HG02623 (cell line): Measurements from ENCODE around the gene CUL2.
"Not testable (repeated sequence)": the region's sequence is repeated elsewhere in the genome, so short reads cannot be mapped to it uniquely, and the experiment has no call there.

Source experiments
- ATAC-seq: cut with Tn5 transposase; IDR thresholded peaks from one replicate; pipeline ENCODE4 v1.9.1; 2021; ENCODE audit warnings: moderate library complexity; ENCODE audit not compliant: unreplicated experiment

CUL2 gene

DNA sequence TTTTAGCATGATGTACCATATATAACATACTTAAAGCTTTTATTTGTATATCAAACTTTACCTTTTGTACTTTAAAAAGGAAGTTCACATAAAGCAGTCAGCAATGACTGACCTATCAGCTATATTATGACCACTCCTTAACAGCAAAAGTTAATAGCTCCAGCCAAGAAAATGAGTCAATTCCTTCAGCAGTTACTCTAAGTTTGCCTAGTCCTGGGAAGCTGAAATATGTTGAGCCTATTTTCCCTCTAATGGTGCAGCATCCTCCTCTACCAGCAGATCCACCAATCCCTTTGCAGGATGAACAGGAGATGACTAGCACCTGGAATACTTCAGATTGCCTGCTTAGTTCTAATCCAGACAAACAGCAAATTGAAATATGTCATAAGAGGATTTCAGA, 64.2 kb downstream of the CUL2 start:
- ATAC-seq: no peak

DNA sequence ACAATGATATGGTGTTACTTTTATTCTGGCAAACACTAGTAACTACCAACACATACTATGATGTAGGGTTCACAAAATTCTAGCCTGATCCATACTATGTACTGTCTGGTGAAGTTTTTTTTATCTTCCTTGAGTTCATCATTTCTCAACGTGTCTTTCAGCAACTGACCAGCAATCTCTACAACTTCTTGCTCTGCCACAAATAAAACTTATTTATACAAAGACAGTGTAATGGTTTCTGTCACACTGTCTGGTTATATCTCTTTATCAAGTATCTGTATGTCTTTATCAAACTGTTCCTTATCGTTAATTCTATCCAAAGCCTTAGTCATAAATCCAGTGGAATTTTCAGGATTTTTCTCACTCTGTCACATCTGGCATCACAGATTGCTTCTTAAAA, 69.7 kb downstream of the CUL2 start:
- ATAC-seq: no peak

DNA sequence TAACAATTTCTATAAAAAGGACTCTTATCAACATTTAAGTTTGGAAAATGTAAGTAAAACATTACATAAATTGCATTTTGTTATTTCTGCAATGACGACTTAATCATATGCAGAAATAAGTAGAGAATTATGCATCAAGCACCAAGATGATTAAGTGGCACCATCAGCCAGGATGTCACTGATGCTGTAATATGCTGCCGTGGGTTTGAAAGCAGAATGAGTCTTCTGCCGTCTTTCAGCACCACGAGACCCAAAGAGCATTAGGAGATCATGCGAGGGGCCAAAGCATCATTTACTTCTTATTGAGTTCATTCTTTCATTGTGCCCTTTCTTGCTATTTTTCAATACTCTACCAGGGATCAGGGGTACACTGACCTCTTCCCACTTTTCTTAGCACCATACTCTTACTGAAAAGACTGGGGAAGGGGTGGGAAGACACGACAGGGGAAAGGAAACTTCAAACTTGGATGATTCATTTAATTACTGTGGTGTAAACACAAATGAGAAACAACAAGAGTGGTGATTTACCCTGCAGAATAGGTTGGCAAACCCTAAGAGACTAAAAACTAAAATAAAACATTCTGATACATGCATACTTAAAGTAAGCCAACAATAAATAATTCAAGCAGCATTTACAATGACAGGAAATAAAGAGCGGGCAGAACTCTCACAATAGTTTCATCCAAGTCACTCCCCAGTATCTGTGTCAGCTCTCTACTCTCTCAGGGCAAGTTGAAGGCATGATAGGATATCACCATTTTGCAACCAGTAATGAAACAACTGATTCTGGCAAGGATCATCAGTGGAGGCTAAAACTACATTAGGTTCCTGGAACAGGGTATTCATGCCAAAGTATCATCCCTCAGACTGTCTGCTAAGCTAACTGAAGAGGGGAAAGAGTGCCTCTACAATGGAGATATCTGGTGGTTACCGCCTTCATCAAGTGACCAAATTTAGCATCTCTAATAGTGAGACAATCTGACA, 70.8 kb downstream of the CUL2 start:
- no peak for ATAC-seq

DNA sequence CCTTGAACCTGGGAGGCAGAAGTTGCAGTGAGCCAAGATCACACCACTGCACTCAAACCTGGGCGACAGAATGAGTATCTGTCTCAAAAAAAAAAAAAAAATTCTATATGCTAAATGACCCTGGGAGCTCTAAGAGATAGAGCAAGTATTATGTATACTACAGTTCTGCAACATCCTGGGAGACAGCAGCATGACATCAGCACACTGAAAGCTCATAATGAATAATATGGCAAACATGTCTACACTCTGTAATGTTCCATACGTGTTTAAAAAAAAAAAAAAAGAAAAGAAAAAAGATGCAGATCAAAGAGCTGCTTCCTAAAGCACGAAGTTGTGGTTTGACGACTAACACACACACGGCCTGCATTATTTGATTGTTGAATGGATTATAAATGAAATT, 72.5 kb downstream of the CUL2 start:
- ATAC-seq: no peak

DNA sequence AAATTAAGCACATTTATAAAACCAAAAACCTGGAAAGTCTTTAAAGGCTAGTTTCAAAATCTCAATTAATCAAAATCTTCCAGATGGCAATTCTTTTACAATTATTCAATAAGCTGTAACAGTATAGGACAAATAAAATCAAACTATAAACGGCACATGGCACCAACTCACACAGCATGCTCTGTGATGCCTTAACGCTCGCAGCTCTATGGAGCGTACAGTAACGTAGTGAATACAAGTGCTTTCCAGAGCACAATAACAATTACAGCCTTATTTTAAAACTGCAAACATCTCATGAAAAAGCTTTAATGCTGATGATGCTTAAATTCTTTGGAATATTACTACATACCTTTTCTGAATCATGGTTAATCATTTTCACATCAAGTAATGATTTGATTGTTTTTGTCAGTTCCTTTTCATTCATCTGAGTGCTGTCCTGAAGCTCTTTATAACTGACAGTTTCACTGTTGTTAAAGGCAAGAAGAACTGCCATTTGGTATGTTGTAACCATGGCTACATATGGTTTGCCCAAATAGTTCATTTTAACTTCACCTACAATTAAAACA, 74.2 kb downstream of the CUL2 start:
- ATAC-seq: no peak

DNA sequence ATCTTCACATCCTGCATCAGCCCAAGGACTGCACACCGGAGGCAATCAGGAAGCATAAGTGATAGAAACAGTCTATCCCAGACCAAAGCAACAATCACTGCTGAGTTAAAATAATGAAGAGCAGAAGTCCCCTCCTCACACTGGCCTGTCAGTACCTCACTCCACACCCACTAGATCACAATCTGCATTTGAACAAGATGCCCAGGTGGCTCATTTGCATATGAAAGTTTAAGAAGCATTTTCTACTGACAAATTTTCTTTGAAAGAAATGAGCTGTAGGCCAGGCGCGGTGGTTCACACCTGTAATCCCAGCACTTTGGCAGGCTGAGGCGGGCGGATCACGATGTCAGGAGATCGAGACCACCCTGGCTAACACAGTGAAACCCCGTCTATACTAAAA, 77.4 kb downstream of the CUL2 start:
- ATAC-seq: no peak

DNA sequence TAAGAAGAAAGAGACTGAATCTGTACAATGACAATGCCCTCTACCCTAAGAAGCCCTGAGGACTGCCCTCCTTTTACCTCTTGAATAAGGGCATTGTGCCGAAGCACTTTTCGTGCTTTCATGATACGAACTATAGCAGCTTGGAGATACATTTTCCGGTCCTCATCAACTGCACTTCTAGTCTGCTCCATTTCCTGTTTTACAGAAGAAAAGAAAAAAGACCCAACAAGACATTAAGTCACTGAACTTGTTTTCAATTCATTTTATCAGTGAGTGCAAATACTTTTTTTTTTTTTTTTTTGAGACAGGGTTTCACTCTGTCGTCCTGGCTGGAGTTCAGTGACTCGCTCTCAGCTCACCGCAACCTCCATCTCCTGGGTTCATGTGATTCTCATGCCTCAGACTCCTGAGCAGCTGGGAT, 78.4 kb downstream of the CUL2 start:
- no peak for ATAC-seq

DNA sequence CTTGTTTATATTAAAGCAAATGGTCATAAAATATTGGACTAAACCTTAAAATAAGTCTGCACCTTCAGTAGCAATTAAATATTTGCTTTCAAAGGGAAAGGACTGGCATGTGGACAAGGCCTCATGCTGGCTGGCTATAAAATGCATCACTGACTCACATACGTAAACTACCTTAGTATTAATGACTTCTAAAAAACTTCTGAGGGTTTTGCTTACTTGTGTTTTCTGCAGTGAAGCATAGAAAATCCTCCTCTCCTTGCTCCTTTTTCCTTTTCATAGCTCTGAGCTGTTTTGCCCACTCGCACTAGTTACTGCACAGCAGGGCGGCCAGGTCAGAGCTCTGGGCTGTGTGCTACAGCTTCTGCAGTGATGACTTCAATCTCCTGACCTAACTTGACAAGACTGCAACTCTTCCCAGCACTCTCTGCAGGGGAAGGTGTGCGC, 82.3 kb downstream of the CUL2 start:
- no peak for ATAC-seq

DNA sequence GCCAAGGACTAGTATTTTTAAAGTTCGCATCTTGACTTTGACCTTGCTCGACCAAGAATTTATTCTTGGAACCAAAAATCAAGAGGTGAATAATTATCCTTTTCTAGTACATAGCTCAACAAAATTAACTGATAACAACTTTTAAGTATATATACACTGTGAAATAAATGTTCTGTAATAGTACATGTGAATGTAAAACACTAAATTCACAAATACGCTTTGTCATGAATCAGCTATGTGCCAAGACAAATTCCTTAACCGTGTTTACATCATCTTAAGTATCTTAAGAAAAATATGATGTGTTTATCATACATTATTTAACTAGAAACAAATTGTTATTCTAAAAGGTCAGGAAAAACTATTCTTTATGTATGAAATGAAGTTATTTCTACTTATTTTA, 83.3 kb downstream of the CUL2 start:
- ATAC-seq: no peak

DNA sequence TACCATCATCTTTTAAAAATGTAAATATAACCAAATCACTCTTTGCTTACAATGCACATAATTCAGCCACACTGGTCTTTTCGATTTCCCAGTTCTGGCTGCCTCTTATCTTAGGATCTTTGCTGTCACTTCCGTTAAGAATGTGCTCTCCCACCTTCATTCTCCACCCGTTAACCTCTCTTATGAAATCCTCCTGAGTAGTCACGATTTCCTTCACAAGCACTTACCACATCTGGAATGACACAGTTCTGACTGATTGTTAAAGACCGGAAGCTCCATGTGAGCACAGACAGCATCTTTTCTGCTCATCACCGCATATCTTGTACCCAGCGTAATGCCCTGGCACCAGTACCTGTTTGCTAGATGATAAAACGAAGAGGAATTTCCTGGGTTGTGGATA, 84.3 kb downstream of the CUL2 start:
- no peak for ATAC-seq

DNA sequence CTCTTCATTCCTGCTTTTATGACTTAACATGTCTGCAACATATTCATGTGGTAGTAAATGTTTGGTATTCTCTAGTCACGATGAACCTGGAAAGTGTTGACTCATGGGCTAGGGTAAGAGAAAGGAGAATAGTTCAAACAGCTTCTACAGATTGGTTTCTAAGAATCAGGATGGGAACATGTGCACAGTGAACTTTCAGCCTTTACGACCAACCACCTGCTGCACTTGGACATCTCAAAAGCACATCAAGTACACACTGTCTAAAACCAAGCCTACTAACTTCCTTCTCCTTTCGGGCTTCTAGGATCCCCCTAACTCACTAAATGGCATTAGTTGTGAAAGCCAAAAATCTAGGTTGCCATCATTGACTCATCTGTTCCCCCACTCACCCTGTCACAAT, 85.5 kb downstream of the CUL2 start:
- no peak for ATAC-seq

DNA sequence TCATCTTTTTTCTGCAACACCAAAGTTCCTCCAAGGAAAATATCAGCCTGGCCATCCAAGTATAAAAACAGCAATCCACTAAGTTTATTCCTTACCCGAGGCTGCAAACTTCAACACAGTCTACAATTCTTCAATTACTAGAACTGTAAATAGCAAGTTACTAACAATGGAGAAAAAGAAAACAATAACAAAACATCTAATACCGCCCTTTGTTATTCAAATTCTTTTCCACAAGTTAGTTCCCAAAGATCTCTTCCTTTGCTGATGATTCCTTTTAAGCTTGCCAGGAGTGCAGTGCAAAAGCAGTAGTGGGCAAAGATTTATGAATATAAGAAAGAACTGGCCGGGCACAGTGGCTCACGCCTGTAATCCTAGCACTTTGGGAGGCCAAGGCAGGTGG, 86.2 kb downstream of the CUL2 start:
- ATAC-seq: no peak

DNA sequence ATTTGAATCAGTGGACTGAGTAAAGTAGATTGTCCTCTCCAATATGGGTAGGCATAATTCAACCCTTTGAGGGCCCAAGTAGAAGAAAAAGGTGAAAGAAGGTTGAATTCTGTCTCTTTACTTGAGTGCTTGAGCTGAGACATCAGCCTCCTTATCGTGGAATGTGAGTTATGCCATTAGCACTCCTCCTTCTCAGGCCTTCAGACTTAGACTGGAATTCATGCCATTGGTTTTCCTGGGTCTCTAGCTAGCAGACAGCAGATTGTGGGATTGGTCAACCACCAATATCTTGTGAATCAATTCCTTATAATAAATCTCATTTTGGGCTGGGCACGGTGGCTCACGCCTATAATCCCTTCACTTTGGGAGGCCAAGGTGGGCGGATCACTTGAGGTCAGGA, 89.2 kb downstream of the CUL2 start:
- no peak for ATAC-seq

DNA sequence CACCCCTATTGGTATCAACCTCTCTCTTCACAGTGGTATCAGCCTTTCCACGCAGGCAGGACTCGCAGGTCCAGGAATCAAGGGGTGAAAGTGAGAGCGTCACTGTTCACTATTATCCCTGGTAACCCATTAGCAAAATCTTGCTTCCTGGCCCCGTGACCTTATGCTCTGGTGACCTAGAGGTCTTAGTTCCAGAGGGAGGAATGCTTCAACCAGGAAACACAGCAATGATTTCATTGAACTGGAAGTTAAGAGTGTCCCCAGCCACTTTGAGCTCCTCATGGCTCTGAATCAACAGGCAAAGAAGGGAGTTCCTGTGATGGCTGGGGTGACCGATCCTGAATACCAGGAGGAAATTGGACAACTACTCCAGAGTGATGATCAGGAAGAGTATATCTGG, 90.6 kb downstream of the CUL2 start:
- no peak for ATAC-seq

DNA sequence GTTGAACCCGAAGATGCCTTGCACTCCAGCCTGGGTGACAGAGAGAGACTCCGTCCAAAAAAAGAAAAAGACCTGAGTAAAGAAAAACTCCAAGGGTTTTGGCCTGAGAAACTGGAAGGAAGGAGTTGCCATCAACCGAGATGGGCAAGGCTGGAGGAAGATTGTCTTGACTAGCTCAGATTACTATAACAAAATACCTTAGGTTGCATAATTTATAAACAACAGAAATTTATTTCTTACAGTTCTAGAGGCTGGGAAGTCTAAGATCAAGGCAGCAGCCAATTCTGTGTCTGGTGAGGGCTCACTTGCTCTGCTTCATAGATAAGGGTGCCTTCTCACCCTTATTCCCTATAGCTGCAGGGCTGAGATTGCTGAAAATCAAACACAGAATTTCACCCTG, 91.2 kb downstream of the CUL2 start:
- no peak for ATAC-seq

DNA sequence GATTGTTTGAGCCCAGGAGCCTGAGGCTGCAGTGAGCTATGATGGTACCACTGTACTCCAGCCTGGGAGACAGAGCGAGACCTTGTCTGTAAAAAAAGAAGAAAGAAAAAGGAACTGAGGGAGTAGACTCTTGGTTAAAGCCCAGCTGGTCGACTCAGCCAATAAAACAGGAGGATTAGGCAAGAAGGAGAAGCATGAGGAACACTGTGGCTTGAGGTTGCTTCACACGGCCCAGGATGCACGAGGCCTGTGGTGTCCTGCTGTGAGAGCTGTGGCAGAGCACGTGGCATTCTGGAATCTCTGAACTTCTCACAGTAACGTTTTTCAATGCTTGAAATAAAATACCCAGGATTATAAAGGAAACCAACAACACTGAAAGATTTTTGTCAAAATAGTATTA, 93.3 kb downstream of the CUL2 start:
- no peak for ATAC-seq

DNA sequence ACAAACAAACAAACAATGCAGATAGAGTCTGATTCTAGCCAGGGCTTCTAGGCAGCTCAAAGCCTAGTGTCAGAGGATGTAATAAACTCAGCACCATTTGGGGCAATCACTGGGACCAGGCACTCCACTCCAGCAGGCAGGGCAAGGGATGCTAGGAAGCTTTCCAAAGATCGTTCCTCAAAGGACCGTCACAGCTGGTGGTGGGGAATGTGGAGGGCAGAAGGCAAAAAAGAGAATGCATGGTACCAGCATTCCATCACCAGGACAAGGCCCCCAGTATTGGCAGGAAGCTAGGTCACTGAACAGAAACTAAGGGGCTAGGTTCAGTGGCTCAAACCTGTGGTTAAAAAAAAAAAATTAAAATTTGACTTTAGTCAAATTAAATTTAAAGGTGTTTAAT, 94.2 kb downstream of the CUL2 start:
- ATAC-seq: no peak

DNA sequence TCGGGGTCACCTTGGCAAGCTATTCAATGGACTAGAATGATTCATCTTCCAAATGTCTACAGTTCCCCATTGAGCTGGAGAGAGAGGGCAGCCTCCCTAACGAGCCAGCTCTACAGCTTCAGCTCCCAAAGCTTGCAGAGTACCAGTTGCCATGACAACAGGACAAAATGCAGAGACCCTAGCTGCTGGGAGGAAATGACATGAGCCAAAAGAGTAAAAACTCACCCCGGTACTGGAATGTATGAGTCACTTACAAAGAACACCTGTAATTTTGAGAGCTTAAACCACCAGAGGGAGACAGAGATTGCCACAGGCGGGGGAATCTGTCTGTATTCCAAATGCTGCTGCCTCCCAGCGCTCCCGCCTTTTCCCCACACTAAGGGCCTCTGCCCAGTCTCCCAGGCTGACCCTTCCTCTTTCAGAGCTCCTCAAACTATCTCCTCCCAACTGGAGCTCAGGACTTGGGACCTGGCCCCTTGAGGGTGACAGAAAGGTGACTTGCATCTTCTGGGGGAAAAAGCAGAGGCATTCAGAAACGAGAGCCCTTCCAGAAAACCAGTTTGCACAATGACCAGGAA, 95.5 kb downstream of the CUL2 start:
- ATAC-seq: peak; percentile 83

DNA sequence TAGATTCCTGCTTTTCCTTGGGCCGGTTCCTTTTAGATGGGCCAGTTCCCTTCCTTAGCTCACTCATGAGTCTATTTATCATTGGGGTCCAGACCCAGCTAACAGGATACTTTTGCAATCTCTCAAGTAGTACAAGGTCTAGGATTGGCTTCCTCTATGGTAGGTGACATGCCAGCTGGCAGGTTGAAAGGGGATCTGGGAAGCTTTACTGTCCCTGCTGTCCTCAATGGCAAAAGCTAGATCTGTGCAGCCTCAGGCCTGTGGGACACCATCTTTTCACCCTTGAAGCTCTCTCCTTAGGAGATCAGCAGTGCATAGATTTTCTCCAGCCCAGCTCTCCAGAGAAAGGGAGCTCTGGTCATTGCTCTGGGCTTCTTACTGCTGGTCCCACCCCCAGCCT, 96.4 kb downstream of the CUL2 start:
- ATAC-seq: no peak

DNA sequence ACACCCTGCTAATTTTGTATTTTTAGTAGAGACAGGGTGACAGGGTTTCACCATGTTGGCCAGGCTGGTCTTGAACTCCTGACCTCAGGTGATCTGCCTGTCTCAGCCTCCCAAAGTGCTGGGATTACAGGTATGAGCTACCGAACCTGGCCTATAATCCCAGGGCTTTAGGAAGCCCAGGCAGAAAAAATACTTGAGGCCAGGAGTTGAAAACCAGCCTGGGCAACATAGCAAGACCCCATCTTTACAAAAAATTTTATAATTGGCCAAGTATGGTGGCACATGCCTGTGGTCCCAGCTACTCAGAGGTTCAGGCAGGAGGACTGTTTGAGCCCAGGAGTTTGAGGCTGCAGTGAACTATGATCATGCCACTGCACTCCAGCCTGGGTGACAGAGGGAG, 99.0 kb downstream of the CUL2 start:
- not testable (repeated sequence) for ATAC-seq

DNA sequence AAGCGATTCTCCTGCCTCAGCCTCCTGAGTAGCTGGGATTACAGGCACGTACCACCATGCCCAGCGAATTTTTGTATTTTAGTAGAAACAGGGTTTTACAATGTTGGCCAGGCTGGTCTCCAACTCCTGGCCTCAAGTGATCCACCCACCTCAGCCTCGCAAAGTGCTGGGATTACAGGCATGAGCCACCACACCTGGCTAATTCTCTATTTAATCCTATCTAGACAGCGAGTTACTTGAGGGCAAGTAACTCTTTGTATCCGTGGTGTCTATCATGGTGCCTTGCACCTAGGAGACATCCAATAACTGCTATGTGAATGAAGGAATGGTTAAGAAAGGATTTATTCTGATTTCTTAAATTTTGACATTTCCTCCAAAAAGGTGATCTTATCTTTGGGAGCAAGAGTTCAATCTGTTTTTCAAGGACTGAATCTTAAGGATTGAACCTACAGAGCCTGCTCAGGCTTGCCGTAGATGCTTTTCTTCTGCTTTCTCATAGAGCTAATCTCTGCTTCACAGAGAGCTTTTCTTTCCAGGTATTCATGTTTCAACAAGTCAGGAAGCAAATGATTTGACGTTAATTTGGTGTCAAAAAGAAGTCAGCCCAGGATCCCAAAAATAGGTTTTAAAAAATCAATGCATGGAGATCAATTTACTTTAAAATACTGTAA, 101.6 kb downstream of the CUL2 start:
- ATAC-seq: no peak

DNA sequence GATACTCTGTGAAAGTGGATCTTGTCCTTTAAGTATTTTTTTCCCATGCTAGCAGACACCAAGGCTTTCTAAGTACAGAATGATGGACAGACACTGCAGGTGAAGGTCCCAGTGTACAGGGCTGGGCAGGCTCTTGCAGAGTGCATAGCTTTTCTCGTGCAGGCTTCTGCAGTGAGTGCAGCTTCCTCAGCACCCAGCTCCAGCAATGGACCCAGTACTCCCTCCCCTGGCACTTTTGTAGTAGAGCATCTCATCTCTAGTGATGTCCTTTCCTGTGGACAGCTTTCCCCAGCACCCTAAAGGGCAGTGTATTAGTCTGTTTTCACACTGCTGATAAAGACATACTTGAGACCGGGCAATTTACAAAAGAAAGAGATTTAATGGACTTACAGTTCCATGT, 104.3 kb downstream of the CUL2 start:
- ATAC-seq: no peak
